Endothelial cell of umbilical vein (primary cell): ENCODE measurements around the gene ATP6V1B1.

Experiments
- CTCF ChIP-seq, 2 donors: IDR thresholded peaks; 1 replicate in 1 of 2; 2 replicates in 1 of 2; pipeline ENCODE4 v1.5.1; 2011; ENCODE audit warnings: low read length in 2 of 2, mild to moderate bottlenecking in 2 of 2, moderate library complexity in 2 of 2, control low read depth in 1 of 2, inconsistent platforms in 1 of 2, low read depth in 1 of 2; ENCODE audit not compliant: insufficient read depth in 1 of 2; ENCODE audit errors: extremely low read depth in 1 of 2
- EZH2 ChIP-seq: IDR thresholded peaks from 2 replicates; pipeline ENCODE4 v1.6.1; 2012; ENCODE audit warnings: borderline replicate concordance, low read depth, mild to moderate bottlenecking, moderate library complexity, low read length, inconsistent platforms; ENCODE audit not compliant: severe bottlenecking
- FOS ChIP-seq: IDR thresholded peaks from 2 replicates; pipeline ENCODE4 v1.6.1; 2011; ENCODE audit warnings: mild to moderate bottlenecking, low read length, moderate library complexity, borderline replicate concordance; ENCODE audit not compliant: insufficient read depth
- POLR2AphosphoS5 ChIP-seq: IDR thresholded peaks from 2 replicates; pipeline ENCODE4 v1.6.1; 2012; ENCODE audit warnings: low read depth, mild to moderate bottlenecking, control low read depth, low read length, moderate library complexity; ENCODE audit not compliant: insufficient read depth

- no peak for TF ChIP-seq EZH2
- TF ChIP-seq CTCF (IDR thresholded peaks at IDR 0.05; ENCODE audit: extremely low read depth in 1 of 2, insufficient read depth in 1 of 2, low read depth in 1 of 2, low read length in 2 of 2) = peak; percentile 95 to 97
- TF ChIP-seq FOS = no peak
- no peak for TF ChIP-seq POLR2AphosphoS5
Measured at GRCh38 chr2:71000780-71001591, 65.3 kb downstream of the ATP6V1B1 start.
